ENCODE measurements around the gene RNF20. TPM values are rescaled to one million over a fixed set of nuclear protein-coding genes. Genes with fewer than 3 reads are reported as not detected.

The RNF20 gene
- total and polyA plus RNA-seq, 2 of the 4 experiments (the other 2 are of a cell fraction): 13.7 to 21.3 TPM

DNA sequence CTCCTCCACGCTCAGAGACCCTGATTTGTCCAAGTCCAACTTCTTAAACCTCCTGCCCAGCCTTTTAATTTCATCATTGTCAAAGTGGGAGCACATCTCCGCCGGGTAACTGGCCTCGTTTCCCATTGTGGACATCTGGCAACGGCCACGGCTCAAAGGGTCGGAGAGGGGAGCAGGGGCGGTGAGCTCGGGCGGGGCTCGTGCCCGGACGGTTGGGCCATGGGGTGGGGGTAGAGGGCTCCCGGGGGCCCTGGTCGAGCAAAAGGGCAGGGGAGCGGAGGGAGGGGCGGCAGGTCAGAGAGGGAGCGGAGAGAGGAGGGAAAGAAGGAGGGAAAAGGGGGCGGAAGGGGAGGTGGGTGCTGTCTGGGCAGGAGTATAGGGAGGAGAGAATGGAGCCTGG lies 61.1 kb downstream of the RNF20 start, which contains the start of gene PPP3R2:
PPP3R2 (minus strand) TSS at position 174 of the 400 bp plus-strand sequence; CDS start at position 126, 48 bp downstream.
- H3K23ac ChIP-seq (ENCODE audit: low read depth, low read length): no peak within 1 kb of the TSS
- ChIA-PET POLR2A (ENCODE audit: unreplicated experiment) (no interaction called here), CTCF (interaction anchor here (0.6 to 0.8 kb wide), 2 partner anchors 39 to 146 kb away, joined by 3 to 4 read pairs; no protein-coding TSS in a partner anchor)
- no peak within 1 kb of the TSS for H4K91ac ChIP-seq (ENCODE audit: insufficient read depth, low read depth, low read length)
- no peak within 1 kb of the TSS for H3K18ac ChIP-seq (ENCODE audit: low read depth, low read length)
- dilution Hi-C loops (cut with HindIII; ENCODE audit: low sequenced_read_pairs, unreplicated experiment) (no loop called here), intact Hi-C loops (cut with micrococcal nuclease) (no loop called here), in situ Hi-C loops (cut with MboI; ENCODE audit: low sequenced_read_pairs) (no loop called here)
- no peaks in the 10 kb centered on the region for H3K9me3 ChIP-seq (ENCODE audit: control insufficient read depth, insufficient read depth, low read length)
- no peak within 1 kb of the TSS for H3K27ac ChIP-seq (ENCODE audit: insufficient read depth, low read length)
- H4K8ac ChIP-seq (ENCODE audit: low read depth in 2 of 2, low read length in 2 of 2): no peak within 1 kb of the TSS
- H3K56ac ChIP-seq (ENCODE audit: extremely low read depth, insufficient read depth, low read length): no peak within 1 kb of the TSS
- no peak for DNase-seq
- 93% methylated on average over 5 of the region's 19 CpGs; no CpG with 5 or more reads in 1 of the 2 experiments for WGBS, 2 experiments (ENCODE audit: extremely low coverage in 2 of 2, insufficient read length in 1 of 2)
- no peaks in the 10 kb centered on the region for H3K36me3 ChIP-seq (ENCODE audit: control insufficient read depth, insufficient read depth, low read length)
- no peak within 1 kb of the TSS for H2AFZ ChIP-seq (replicated peaks; ENCODE audit: low read length, poor library complexity)
- no TSS peak for BruUV-seq (replicated peaks)
- H3K9me1 ChIP-seq (ENCODE audit: insufficient read depth, low read length): no peaks in the 10 kb centered on the region; the same call in 1 of the 2 replicates
- H2BK15ac ChIP-seq (ENCODE audit: low read depth, low read length): no peak within 1 kb of the TSS
- no peak within 1 kb of the TSS for H3K9ac ChIP-seq (ENCODE audit: low read depth, low read length)
- no peak within 1 kb of the TSS for H2BK20ac ChIP-seq (ENCODE audit: low read depth, low read length)
- H4K5ac ChIP-seq (ENCODE audit: low read depth, low read length): no peak within 1 kb of the TSS
- H3K4me1 ChIP-seq (ENCODE audit: control insufficient read depth, insufficient read depth, low read length): peaks cover 1% of the 10 kb centered on the region; the same call in 1 of the 2 replicates
- no peak for ATAC-seq (ENCODE audit: low read depth)
- no peak within 1 kb of the TSS for H2AK5ac ChIP-seq (ENCODE audit: low read depth, low read length)
- no peak for TF ChIP-seq BHLHE40 (IDR thresholded peaks at IDR 0.05; ENCODE audit: low read depth, low read length)
- H3K4me3 ChIP-seq (ENCODE audit: insufficient read depth, low read depth, low read length): no peak within 1 kb of the TSS
- H3K4ac ChIP-seq (ENCODE audit: low read depth, low read length): no peak within 1 kb of the TSS
- H2AK9ac ChIP-seq (replicated peaks; ENCODE audit: low read depth, low read length, poor library complexity): no peak within 1 kb of the TSS
- no peaks in the 10 kb centered on the region for H3K79me1 ChIP-seq (ENCODE audit: low read depth in 1 of 2, low read length in 2 of 2)
- H2BK120ac ChIP-seq (ENCODE audit: low read depth, low read length): no peak within 1 kb of the TSS
- H3K4me2 ChIP-seq (ENCODE audit: low read depth, low read length): no peak within 1 kb of the TSS
- H3K27me3 ChIP-seq (ENCODE audit: control insufficient read depth, insufficient read depth, low read length): no peaks in the 10 kb centered on the region; the same call in 1 of the 2 replicates
- no peak within 1 kb of the TSS for H3K14ac ChIP-seq (replicated peaks; ENCODE audit: low read depth, low read length)
- no peak within 1 kb of the TSS for H2BK5ac ChIP-seq (ENCODE audit: low read depth, low read length, poor library complexity, severe bottlenecking)
- H4K20me1 ChIP-seq (ENCODE audit: insufficient read depth, low read length): no peaks in the 10 kb centered on the region

All from IMR-90 (cell line).